SK-N-SH (cell line): Measurements from ENCODE around the gene DENND6B. TPM values are rescaled to one million over a fixed set of nuclear protein-coding genes. Genes with fewer than 3 reads are reported as not detected.

ENCODE experiments used
- CTCF ChIA-PET: fragments of 300-600, 350-600 bp; formaldehyde crosslinking; extraction: SDS; loops from one replicate; lab custom pipeline; 2021; lab: Yijun Ruan, JAX
- POLR2A ChIA-PET: fragments of 350-600 bp; sonication (Branson Sonifier 250); formaldehyde crosslinking; extraction: SDS; loops from one replicate; lab custom pipeline; 2020; ENCODE audit warnings: antibody characterized with exemption, inconsistent platforms; lab: Yijun Ruan, JAX
- DNase-seq: peaks from one replicate; pipeline ENCODE4 v3.0.0; 2012
- H2AFZ ChIP-seq: fragments of 200-600 bp; sonication (generic); 2 replicates; pipeline ENCODE4 v1.8.1; 2016; ENCODE audit warnings: antibody characterized with exemption, mild to moderate bottlenecking, low read depth
- H3F3A ChIP-seq: fragments of 200-600 bp; sonication (generic); replicated peaks from 2 replicates; pipeline ENCODE3; 2016; ENCODE audit warnings: antibody characterized with exemption, mild to moderate bottlenecking; ENCODE audit not compliant: insufficient read depth
- H3K27ac ChIP-seq, 2 experiments: fragments of 200-500 bp in 1 of 2; fragments of 200-600 bp in 1 of 2; sonication (Bioruptor generic) in 1 of 2; sonication (generic), shearing (Covaris generic) in 1 of 2; 2 replicates each; pipeline versions ENCODE4 v1.5.1 to v1.6.1; 2014 to 2016; ENCODE audit warnings: low read depth in 2 of 2, inconsistent platforms in 1 of 2, low read length in 1 of 2, mild to moderate bottlenecking in 1 of 2, mixed read lengths in 1 of 2
- H3K27me3 ChIP-seq: fragments of 200-600 bp; sonication (generic), shearing (Covaris generic); 2 replicates; pipeline ENCODE4 v1.6.1; 2016; ENCODE audit warnings: mixed run types; ENCODE audit not compliant: insufficient read depth
- H3K36me3 ChIP-seq, 2 experiments: fragments of 200-500 bp in 1 of 2; fragments of 200-600 bp in 1 of 2; sonication (Bioruptor generic) in 1 of 2; sonication (generic) in 1 of 2; replicated peaks in 1 of 2; 2 replicates each; pipeline versions ENCODE3 to v1.5.1; 2014 to 2016; ENCODE audit warnings: low read length in 1 of 2, mild to moderate bottlenecking in 1 of 2; ENCODE audit not compliant: insufficient read depth in 2 of 2, control insufficient read depth in 1 of 2
- H3K4me1 ChIP-seq, 2 experiments: fragments of 200-500 bp in 1 of 2; fragments of 200-600 bp in 1 of 2; sonication (Bioruptor generic) in 1 of 2; sonication (generic), shearing (Covaris generic) in 1 of 2; 2 replicates each; pipeline versions ENCODE4 v1.5.1 to v1.6.1; 2014 to 2016; ENCODE audit warnings: low read depth in 1 of 2, low read length in 1 of 2, mixed run types in 1 of 2; ENCODE audit not compliant: insufficient read depth in 2 of 2, control insufficient read depth in 1 of 2
- H3K4me2 ChIP-seq: fragments of 200-600 bp; sonication (generic), shearing (Covaris generic); 2 replicates; pipeline ENCODE4 v1.6.1; 2017; ENCODE audit warnings: mixed run types
- H3K4me3 ChIP-seq, 2 experiments: fragments of 200-500 bp in 1 of 2; fragments of 200-600 bp in 1 of 2; sonication (Bioruptor generic) in 1 of 2; sonication (generic), shearing (Covaris generic) in 1 of 2; 2 replicates each; pipeline versions ENCODE4 v1.5.1 to v1.8.1; 2014 to 2016; ENCODE audit warnings: low read depth in 2 of 2, inconsistent platforms in 1 of 2, low read length in 1 of 2, mild to moderate bottlenecking in 1 of 2, mixed read lengths in 1 of 2, moderate library complexity in 1 of 2
- H3K79me2 ChIP-seq: fragments of 200-600 bp; sonication (generic); 2 replicates; pipeline ENCODE4 v1.8.1; 2017; ENCODE audit warnings: mild to moderate bottlenecking; ENCODE audit not compliant: insufficient read depth
- H3K9ac ChIP-seq: fragments of 200-600 bp; sonication (generic); 2 replicates; pipeline ENCODE4 v1.6.1; 2017; ENCODE audit warnings: mixed run types
- H3K9me2 ChIP-seq: fragments of 200-600 bp; sonication (generic); 2 replicates; pipeline ENCODE4 v1.6.1; 2017; ENCODE audit warnings: mixed run types
- H3K9me3 ChIP-seq: fragments of 200-600 bp; sonication (generic); 2 replicates; pipeline ENCODE4 v1.6.1; 2017; ENCODE audit warnings: mixed run types, mild to moderate bottlenecking, moderate library complexity
- H4K20me1 ChIP-seq: fragments of 200-600 bp; sonication (generic); 2 replicates; pipeline ENCODE4 v1.6.1; 2017; ENCODE audit warnings: mild to moderate bottlenecking, mixed run types; ENCODE audit not compliant: insufficient read depth
- CHD2 ChIP-seq: fragments of 150-350 bp; IDR thresholded peaks from 2 replicates; pipeline ENCODE4 v1.6.1; 2018; ENCODE audit warnings: low read length; ENCODE audit not compliant: partially characterized antibody
- EZH2phosphoT487 ChIP-seq: fragments of 200-600 bp; sonication (generic); IDR thresholded peaks from 2 replicates; pipeline ENCODE4 v1.6.1; 2017; ENCODE audit warnings: low read depth, mixed run types, mild to moderate bottlenecking, antibody characterized with exemption, moderate library complexity, borderline replicate concordance
- FOSL2 ChIP-seq: IDR thresholded peaks from 2 replicates; pipeline ENCODE4 v1.4.0; 2012; ENCODE audit warnings: low read depth, mild to moderate bottlenecking, moderate library complexity, borderline replicate concordance
- FOXJ3 ChIP-seq: sonication (generic); formaldehyde crosslinking; IDR thresholded peaks from 2 replicates; pipeline ENCODE4 v1.5.1; 2020; ENCODE audit warnings: mild to moderate bottlenecking, missing genetic modification reagents
- GABPA ChIP-seq: IDR thresholded peaks from 2 replicates; pipeline ENCODE4 v1.4.0; 2012; ENCODE audit warnings: low read depth, mild to moderate bottlenecking
- JUND ChIP-seq: IDR thresholded peaks from 2 replicates; pipeline ENCODE4 v1.4.0; 2012
- MAX ChIP-seq: IDR thresholded peaks from 2 replicates; pipeline ENCODE4 v1.4.0; 2012; ENCODE audit warnings: low read depth
- MEF2A ChIP-seq: IDR thresholded peaks from 2 replicates; pipeline ENCODE4 v1.4.0; 2012; ENCODE audit warnings: low read depth, borderline replicate concordance
- NFIC ChIP-seq: IDR thresholded peaks from 2 replicates; pipeline ENCODE4 v1.4.0; 2012; ENCODE audit warnings: borderline replicate concordance
- POLR2AphosphoS5 ChIP-seq: IDR thresholded peaks from 2 replicates; pipeline ENCODE4 v1.6.1; 2012; ENCODE audit warnings: low read depth, low read length
- REST ChIP-seq: IDR thresholded peaks from 2 replicates; pipeline ENCODE4 v1.6.1; 2012; ENCODE audit warnings: mild to moderate bottlenecking, low read depth, low read length, moderate library complexity
- RFX5 ChIP-seq: IDR thresholded peaks from 2 replicates; pipeline ENCODE4 v1.6.1; 2012; ENCODE audit warnings: mild to moderate bottlenecking, improper control_type of control experiment, low read length
- SIN3A ChIP-seq: IDR thresholded peaks from 2 replicates; pipeline ENCODE4 v1.6.1; 2012; ENCODE audit warnings: low read depth, mild to moderate bottlenecking, low read length, moderate library complexity, borderline replicate concordance
- SMC3 ChIP-seq: IDR thresholded peaks from 2 replicates; pipeline ENCODE4 v1.6.1; 2012; ENCODE audit warnings: low read depth, low read length, improper control_type of control experiment
- TCF12 ChIP-seq: IDR thresholded peaks from 2 replicates; pipeline ENCODE4 v1.4.0; 2012
- YY1 ChIP-seq: IDR thresholded peaks from 2 replicates; pipeline ENCODE4 v1.4.0; 2012; ENCODE audit warnings: low read depth, mild to moderate bottlenecking
- WGBS: methylation state at CpG from one replicate; pipeline ENCODE4 v1.1.6; 2017; ENCODE audit warnings: low lambda C conversion rate; 5-methylcytosine and 5-hydroxymethylcytosine counted together
- polyA plus RNA-seq, 3 experiments: library from polyadenylated mRNA; depleted of rRNA; stranded (reverse); fragments of >200 nt; gene quantifications; 2 replicates each; pipeline ENCODE4 v1.2.3, GENCODE V29; 2012
- TF ChIP-seq, protein P1 (sequence below): fragments of 150-350 bp; IDR thresholded peaks from 2 replicates; pipeline ENCODE4 v1.6.1; 2017; ENCODE audit warnings: antibody characterized with exemption, low read length, low read depth, borderline replicate concordance
- TF ChIP-seq, protein P2 (sequence below): fragments of 200-600 bp; sonication (generic); IDR thresholded peaks from 2 replicates; pipeline ENCODE4 v1.6.1; 2017; ENCODE audit warnings: antibody characterized with exemption, mild to moderate bottlenecking, moderate library complexity

The DENND6B gene
- polyA plus RNA-seq, 1 of the 3 experiments (the other 2 are of a cell fraction) = 5.6 TPM

- Histone ChIP-seq H3K4me3 (no peak overlapping the region), H4K20me1 (no peaks in the 10 kb centered on the region), H3K27me3 (no peaks in the 10 kb centered on the region), H3K4me1 (peaks cover 2 to 4% of the 10 kb centered on the region in 2 experiments; a peak in 2 of 4 replicates), H2AFZ (no peak overlapping the region), H3K79me2 (no peaks in the 10 kb centered on the region), H3K9ac (no peak overlapping the region), H3K9me2 (no peaks in the 10 kb centered on the region), H3K9me3 (no peaks in the 10 kb centered on the region), H3F3A (peaks cover 2% of the 10 kb centered on the region), H3K36me3 (no peaks in the 10 kb centered on the region), H3K4me2 (no peak overlapping the region), H3K27ac (no peak overlapping the region)
- peak; percentile 30 for DNase-seq
- TF ChIP-seq MAX (no peak), FOSL2 (no peak), SMC3 (no peak), CHD2 (no peak), YY1 (no peak), TCF12 (no peak), POLR2AphosphoS5 (no peak), EZH2phosphoT487 (no peak), JUND (no peak), SIN3A (no peak), MEF2A (no peak), RFX5 (no peak), GABPA (no peak), NFIC (no peak), FOXJ3 (no peak), REST (no peak)
- TF ChIP-seq, protein P1, sequence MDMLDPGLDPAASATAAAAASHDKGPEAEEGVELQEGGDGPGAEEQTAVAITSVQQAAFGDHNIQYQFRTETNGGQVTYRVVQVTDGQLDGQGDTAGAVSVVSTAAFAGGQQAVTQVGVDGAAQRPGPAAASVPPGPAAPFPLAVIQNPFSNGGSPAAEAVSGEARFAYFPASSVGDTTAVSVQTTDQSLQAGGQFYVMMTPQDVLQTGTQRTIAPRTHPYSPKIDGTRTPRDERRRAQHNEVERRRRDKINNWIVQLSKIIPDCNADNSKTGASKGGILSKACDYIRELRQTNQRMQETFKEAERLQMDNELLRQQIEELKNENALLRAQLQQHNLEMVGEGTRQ = no peak
- TF ChIP-seq, protein P2, sequence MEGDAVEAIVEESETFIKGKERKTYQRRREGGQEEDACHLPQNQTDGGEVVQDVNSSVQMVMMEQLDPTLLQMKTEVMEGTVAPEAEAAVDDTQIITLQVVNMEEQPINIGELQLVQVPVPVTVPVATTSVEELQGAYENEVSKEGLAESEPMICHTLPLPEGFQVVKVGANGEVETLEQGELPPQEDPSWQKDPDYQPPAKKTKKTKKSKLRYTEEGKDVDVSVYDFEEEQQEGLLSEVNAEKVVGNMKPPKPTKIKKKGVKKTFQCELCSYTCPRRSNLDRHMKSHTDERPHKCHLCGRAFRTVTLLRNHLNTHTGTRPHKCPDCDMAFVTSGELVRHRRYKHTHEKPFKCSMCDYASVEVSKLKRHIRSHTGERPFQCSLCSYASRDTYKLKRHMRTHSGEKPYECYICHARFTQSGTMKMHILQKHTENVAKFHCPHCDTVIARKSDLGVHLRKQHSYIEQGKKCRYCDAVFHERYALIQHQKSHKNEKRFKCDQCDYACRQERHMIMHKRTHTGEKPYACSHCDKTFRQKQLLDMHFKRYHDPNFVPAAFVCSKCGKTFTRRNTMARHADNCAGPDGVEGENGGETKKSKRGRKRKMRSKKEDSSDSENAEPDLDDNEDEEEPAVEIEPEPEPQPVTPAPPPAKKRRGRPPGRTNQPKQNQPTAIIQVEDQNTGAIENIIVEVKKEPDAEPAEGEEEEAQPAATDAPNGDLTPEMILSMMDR = no peak
- ChIA-PET POLR2A (no interaction called here), CTCF (interaction anchor here (0.8 to 2.7 kb wide), 2 partner anchors 13 to 28 kb away, joined by 3 to 11 read pairs; no protein-coding TSS in a partner anchor)
- WGBS = 100% methylated on average over 4 of the region's 17 CpGs
These were observed 13.2 kb downstream of the DENND6B start for GRCh38 chr22:50313600-50313999.
